ACHN (cell line): ENCODE measurements around the gene CD300E.
A peak's percentile ranks its signal among the peaks of the same experiment; 100 is the strongest.
"Not testable (repeated sequence)": the region's sequence is repeated elsewhere in the genome, so short reads cannot be mapped to it uniquely, and the experiment has no call there.

ENCODE experiments used
- DNase-seq: peaks from one replicate; pipeline ENCODE4 v3.0.0-alpha.2; 2015
- in situ Hi-C: cut with HindIII; loops from 2 replicates; pipeline ENCODE4 v1.10.0; 2017; ENCODE audit warnings: low sequenced_read_pairs, low pct_ligation_motif_present, low pct_unique_long_range_greater_than_20kb

Gene CD300E

DNA sequence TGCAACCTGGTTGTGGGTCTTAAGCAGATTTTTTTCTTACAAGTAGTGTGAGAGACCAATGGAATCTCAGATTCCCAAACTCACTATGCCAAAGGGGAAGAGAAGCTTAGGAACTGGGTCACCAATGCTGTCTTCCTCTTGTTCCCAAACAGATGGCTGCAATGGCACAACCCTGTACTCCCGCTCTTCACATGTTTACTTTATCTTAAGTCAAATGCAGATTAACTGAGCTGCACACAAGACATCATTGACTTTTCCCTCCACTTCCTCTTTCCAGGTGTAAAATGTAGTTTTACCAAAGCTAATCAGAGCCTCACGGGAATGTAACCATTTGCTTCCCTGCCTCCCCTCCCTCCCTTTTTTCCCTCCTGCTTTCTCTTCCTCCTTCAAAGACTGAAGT is 14.4 kb upstream of the CD300E start:
- no peak for DNase-seq
- in situ Hi-C loops, result no loop called here

GRCh38 chr17:74637265-74637664 is 13.7 kb upstream of the CD300E start:
- in situ Hi-C loops, result no loop called here
- no peak for DNase-seq

- DNase-seq, in situ Hi-C loops: not testable (repeated sequence)
These were observed 13.1 kb upstream of the CD300E start for GRCh38 chr17:74636541-74637085.

DNA sequence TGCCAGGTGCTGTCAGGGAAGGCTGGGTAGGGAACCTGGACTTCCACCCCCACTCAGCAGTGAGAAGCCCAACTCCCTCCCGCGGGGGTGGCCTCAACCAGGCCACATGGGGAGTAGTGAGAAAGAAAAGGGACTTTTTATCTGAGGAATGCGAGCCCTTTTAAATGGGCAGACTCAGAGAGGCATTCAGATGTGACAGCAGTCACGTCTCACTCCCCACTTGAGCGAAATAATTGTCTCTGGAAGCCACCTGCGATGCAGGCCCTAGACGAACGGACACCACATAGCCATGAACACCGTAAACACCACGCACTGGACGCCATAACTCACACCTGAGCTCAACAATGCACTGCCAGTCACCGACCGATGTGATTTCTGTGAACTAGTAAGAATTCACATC is 11.9 kb upstream of the CD300E start:
- in situ Hi-C loops, result no loop called here
- DNase-seq, result no peak

DNA sequence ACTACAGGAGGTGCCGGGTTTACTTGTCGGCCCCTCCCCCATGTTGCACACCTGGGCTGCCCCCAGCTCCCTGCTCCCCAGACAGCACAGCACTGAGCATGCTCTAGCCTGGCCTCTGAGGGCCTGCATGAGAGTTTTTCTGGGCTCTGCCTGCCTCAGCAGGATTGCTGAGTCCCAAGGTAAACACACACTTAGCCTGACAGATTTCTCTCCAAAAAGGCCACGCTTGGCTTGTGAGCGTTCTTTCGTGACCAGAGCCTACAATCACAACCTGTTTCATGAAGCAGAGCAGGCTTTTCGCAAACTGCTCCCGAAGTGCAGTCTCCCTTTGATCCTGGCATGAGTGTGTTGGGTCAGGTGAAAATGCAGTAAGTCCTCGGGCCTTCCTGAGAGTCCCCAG is 9.8 kb upstream of the CD300E start:
- DNase-seq, result peak; percentile 10
- in situ Hi-C loops, result no loop called here

DNA sequence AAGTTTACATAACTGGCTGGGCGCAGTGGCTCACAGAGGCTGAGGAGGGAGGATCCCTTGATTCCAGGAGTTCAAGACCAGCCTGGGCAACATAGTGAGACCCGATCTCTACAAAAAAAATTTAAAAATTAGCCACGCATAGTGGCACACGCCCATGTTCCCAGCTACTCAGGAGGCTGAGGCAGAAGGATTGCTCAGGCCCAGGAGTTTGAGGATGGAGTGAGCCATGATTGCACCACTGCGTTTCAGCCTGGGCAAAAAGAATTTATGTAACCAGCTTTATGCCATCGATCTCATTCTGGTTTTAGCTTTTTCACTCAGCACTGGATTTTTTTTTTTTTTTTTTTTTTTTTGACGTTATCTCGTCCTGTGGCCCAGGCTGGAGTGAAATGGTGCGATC is 9.1 kb upstream of the CD300E start:
- DNase-seq, result no peak
- in situ Hi-C loops, result no loop called here

DNA sequence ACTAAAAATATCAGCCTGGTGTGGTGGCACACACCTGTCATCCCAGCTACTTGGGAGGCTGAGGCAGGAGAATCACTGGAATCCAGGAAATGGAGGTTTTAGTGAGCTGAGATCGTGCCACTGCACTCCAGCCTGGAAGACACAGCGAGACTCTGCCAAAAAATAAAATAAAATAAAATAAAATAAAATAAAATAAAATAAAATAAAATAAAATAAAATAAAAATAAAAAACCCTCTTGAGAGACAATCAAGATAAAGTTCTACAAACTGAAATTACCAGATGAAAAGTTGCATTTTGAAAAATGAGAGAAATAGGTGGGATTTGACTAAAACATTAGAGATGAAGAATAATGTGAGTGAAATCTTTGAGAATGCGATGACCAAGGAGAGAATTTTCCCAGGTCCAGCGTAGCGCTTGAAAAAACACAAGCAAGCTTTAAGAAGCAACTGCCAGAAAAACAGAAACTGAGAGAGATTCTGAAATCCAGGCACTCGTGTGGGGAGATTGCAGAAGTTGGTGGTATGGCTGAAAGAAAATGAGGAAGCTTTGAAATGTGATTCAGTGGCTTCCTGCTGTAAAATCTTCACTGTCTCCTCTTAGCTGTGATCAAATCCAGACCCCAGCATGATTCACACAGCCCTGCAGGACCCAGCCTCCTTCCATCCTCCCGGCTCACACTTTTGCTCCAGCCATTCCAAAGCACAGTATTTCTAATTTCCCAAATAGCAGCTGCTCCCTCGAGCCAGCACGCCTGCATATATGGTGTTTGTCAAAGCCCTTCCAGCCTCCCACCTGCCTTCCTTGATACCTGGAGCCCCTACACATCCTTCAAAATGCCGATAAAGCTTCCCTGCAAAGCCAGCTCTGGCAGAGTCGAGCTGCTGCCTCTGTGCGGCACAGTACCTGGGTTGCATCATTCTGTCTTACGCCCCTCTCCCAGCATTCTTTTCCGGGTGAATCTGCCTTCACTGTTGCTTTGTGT is 8.2 kb upstream of the CD300E start:
- in situ Hi-C loops, result no loop called here
- no peak for DNase-seq

GRCh38 chr17:74630251-74630650 is 6.7 kb upstream of the CD300E start:
- in situ Hi-C loops, DNase-seq: not testable (repeated sequence)

GRCh38 chr17:74625661-74626060 is 2.1 kb upstream of the CD300E start:
- no peak for DNase-seq
- in situ Hi-C loops, result no loop called here

GRCh38 chr17:74624131-74624530 is 593 bp upstream of the CD300E start:
- DNase-seq, result no peak
- in situ Hi-C loops, result no loop called here

DNA sequence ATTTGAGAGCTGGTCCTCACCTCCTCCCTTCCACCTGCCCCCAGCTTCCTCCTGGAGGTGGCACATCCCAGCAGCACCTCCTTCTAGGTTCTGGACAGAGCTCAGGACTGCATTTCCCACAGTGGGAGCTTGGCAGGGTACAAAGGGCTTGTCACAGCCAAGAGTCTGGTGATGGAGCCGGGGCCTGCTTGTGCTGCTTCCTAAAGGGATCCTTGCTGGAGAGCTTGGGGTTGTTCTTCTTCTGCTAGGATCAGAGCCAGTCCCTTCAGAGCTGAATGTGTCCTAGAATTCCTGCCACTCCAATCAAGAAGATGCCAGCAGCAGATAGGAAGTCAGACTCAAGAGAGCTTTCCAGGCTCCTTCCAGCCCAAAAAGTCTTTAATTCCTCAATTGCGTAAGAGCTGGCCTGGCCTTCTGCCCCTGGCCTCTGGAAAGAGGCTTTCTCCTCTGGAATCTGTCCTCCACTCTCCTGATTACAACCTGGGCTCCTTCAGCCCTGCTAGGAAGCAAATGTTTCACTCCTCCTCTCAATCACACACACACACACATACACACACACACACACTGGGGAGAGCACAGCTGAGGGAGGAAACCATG is 4.4 kb downstream of the CD300E start:
- in situ Hi-C loops, result no loop called here
- no peak for DNase-seq

- no peak for DNase-seq
- in situ Hi-C loops, result no loop called here
These were observed 5.1 kb downstream of the CD300E start for GRCh38 chr17:74618451-74618850.

GRCh38 chr17:74616696-74617095 is 6.8 kb downstream of the CD300E start:
- DNase-seq, result no peak
- in situ Hi-C loops, result no loop called here

GRCh38 chr17:74612046-74612445 is 11.5 kb downstream of the CD300E start:
- in situ Hi-C loops, result no loop called here
- no peak for DNase-seq

GRCh38 chr17:74610108-74610507 is 13.4 kb downstream of the CD300E start:
- no peak for DNase-seq
- in situ Hi-C loops, result no loop called here

DNA sequence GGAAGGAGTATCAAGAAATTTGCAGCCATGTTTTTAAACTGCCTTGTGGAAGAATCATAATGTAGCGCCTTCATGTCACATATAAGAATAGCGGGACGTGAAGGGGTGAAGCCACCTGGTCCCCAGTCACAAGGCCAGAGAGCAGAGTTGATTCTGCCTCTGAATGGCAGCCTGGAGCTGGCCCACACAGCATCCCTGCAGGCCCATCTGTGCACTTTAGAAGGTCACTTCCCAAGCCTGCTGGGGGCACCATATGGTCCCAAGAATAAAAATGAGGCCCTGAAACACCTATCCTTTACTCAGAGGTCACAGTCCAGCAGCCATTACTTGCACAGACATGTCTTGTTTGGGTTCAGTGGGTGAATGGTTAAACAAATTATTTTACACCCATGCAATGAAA is 15.0 kb downstream of the CD300E start:
- DNase-seq, result no peak
- in situ Hi-C loops, result no loop called here

GRCh38 chr17:74607221-74607620 is 16.3 kb downstream of the CD300E start:
- in situ Hi-C loops, result no loop called here
- DNase-seq, result no peak

- no peak for DNase-seq
- in situ Hi-C loops, result no loop called here
These were observed 17.5 kb downstream of the CD300E start for GRCh38 chr17:74606050-74606449.

GRCh38 chr17:74605361-74605760 is 18.2 kb downstream of the CD300E start:
- in situ Hi-C loops, result no loop called here
- peak; percentile 74 for DNase-seq

- in situ Hi-C loops, result no loop called here
- DNase-seq, result no peak
These were observed 18.8 kb downstream of the CD300E start for GRCh38 chr17:74604761-74605160.
